Astrocyte of the hippocampus (primary cell): Measurements from ENCODE around the gene GCH1.
A peak's percentile ranks its signal among the peaks of the same experiment; 100 is the strongest.
"Not testable (repeated sequence)": the region's sequence is repeated elsewhere in the genome, so short reads cannot be mapped to it uniquely, and the experiment has no call there.

Experiments used
- DNase-seq: peaks from one replicate; pipeline ENCODE4 v3.0.0; 2011; ENCODE audit warnings: low read depth, low spot score

GCH1 gene

GRCh38 chr14:54908973-54909372, 6.3 kb upstream of the GCH1 start:
- not testable (repeated sequence) for DNase-seq

- DNase-seq = no peak
These were observed 5.6 kb upstream of the GCH1 start for GRCh38 chr14:54908190-54908589.

DNA sequence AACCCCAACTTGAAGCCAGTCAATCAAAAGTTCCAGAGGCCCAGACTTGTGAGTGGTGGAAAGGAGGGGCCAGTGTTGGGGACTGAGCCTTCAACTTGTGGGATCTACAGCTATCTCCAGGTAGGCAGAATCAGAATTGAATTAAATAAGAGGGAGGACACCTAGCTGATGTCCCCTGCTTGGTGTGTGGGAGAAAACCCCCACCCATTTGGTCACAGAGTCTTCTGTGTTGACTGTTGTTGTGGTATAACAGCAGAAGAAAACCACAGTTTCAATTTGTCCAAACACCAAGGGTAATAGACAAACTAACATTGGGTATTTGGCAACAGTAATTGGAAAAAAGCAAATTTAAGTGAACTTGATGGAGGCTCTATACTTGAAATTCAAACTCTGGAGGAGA, 3.4 kb upstream of the GCH1 start:
- DNase-seq = no peak

- peak; percentile 60 for DNase-seq
These were observed 494 bp downstream of the GCH1 start for GRCh38 chr14:54902143-54902520.

GRCh38 chr14:54901380-54902142, 1.1 kb downstream of the GCH1 start:
- no peak for DNase-seq

DNA sequence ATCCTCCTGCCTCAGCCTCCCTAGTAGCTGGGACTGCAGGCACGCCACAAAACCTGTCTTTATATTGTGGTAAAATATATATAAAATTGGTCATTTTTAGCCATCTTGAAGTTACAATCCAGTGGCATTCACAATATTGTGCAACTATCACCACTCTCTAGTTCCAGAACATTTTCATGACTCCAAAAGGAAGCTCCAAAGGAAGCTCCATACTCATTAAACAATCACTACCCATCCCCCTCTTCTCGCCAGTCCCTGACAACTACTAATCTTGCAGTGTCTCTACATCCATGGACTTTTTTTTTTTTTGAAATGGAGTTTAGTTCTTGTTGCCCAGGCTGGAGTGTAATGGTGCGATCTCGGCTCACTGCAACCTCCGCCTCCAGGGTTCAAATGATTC, 3.1 kb downstream of the GCH1 start:
- DNase-seq = no peak

DNA sequence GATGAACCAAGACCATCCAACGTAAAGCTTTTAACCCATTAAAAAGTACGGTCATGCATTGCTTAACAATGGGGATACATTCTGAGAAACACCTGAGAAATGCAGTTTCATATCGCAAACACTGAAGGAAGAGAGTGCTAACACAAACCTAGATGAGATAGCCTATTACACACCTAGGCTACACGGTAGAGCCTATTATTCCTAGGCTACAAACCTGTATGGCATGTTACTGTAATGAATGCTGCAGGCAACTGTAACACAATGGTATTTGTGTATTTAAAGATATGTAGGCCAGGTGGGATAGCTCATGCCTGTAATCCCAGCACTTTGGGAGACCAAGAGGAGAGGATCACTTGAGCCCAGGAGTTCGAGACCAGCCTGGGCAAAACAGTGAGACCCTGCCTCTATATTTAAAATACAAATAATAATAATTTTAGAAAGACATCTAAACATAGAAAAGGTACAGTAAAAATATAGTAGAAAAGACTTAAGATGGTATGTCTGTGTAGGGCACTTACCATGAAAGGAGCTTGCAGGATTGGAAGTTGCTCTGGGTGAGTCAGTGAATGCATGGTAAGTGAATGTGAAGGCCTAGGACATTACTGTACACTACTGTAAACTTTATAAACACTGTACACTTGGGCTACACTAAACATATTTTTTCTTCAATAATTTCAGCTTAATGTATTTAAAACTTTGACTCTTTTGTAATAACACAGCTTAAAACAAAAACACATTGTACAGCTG, 4.6 kb downstream of the GCH1 start:
- DNase-seq = not testable (repeated sequence)

DNA sequence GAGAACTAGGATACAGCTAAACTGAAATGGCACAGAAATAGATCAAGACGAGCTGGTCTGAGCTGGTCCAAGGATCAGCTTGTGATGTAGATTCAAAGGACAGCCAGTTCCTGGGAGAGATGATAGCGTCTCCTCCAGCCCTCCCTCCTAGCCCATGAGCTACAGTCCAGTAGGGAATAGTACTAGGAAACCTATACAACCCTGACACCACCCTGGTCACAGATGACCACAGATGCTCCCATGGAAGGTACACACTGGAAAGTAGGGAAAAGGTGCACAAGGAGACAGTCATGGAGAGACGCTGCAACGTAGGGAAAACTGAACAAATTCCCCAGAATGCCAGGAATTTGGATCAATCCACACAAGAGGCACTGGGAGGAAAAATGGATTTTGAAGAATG, 6.9 kb downstream of the GCH1 start:
- DNase-seq = no peak

DNA sequence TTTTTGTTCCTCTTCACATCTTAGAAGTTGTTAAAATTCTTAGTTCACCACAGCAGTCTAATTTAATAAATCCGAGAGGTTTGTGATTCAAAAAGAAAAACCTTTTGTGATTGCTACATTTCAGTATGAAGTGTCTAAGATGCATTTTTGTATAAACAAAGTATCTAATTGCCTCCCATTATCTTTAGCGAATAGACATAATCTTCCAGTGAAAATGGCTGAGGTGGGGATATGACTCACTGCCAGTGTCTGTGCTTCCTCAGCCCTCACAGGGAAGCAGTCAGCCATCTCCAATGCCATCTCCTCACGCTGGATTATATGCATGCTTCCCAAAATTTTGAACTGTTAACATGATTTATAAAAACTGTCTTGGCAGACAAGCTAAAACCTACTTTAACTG, 7.6 kb downstream of the GCH1 start:
- DNase-seq = no peak

DNA sequence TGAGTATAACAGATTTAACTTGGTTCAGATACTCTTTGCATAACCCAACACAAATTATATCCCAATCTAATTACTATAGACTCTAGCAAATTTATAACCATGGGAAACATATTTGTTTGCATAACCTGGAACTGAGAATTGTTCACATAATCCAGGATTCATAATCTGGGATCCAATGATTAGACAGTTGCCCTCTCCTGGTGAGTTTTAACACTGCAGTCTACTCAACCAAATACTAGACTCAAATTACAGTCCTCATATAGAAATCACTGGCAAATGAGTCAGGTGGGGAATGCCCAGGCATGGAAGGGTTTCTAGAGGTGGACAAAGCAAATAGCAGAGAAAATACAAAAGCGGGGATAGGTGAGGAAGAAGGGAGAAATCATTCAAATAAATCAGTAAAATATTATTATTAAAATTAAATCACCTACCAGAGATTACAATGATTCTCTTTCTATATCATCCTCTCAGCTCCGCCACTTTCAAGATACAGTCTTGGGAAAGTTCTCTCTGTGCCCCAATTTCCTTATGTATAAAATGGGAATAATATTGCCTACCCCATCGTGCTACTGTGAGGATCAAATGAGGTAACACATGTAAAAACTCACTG, 9.4 kb downstream of the GCH1 start:
- peak; percentile 75 for DNase-seq

GRCh38 chr14:54891471-54892245, 11.0 kb downstream of the GCH1 start:
- no peak for DNase-seq

DNA sequence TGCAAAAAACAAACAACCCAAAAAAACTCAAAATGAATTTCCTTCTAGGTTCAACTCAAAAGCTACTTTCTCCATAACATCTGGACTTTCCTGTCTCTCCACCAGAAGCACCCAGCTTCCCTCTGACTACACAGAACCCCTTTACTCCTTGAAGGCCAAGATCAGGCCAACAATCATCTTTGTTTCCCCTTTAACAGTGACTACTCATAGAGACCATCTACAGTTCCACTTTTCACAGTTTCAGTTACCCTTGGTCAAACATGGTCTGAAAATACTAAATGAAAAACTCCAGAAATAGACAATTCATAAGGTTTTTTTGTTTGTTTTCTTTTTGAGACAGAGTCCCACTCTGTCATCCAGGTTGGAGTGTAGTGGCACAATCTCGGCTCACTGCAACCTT, 11.8 kb downstream of the GCH1 start:
- DNase-seq = no peak

DNA sequence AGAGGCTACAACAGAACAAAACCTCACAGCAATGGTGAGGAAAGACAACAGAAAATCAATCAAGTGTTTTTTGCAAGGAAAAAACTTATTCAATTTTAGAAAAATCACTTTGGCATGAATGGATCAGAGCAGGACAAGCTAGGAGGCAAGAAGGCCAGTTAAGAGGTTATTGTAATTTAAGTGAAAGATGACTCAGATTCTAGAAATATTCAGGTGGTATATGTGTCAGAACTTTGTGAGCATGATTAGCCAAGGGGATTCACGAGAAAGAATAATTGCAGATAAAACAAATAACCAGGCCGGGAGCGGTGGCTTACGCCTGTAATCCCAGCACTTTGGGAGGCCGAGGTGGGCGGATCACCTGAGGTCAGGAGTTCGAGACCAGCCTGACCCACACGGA, 12.7 kb downstream of the GCH1 start:
- no peak for DNase-seq

GRCh38 chr14:54882521-54882920, 20.1 kb downstream of the GCH1 start:
- DNase-seq = no peak

- DNase-seq = no peak
These were observed 20.7 kb downstream of the GCH1 start for GRCh38 chr14:54881761-54882401.

DNA sequence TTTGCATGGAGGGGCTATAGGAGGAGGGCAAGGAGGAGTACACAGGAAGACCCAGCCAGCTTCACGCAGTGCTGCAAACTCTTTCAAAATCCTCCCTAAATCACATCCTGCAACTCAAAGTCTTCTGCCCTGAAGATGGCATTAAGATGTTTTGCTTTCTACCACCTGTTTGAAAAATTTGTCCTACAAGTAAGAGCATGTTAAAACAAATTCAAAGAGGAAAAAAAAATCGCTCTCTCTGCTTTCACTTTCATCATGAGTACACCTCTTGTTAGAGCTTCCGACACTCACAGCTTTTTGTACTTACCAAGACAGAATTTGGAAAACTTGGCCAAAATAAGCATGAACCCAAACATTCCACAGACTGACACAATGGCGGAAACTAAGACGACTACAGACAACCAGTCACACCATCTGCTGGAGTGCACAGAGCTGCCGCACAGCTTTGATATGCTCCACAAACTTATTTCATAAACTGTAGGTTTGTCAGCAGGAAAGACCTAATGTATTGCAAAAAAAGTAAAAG, 21.3 kb downstream of the GCH1 start:
- peak; percentile 55 for DNase-seq

DNA sequence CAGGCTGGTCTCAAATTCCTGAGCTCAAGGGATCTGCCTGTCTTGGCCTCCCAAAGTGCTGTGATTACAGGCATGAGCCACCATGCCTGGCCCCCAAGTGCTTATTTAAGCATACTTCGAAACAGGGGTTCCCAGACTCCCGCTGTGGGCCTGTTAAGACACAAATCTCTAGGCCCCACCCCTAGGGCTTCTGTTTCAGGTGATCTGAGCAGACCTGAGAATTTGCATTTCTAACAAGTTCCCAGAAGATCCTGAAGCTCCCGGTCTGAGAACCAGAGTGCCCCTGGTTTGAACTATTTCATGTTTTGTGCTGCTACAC, 25.0 kb downstream of the GCH1 start:
- no peak for DNase-seq

DNA sequence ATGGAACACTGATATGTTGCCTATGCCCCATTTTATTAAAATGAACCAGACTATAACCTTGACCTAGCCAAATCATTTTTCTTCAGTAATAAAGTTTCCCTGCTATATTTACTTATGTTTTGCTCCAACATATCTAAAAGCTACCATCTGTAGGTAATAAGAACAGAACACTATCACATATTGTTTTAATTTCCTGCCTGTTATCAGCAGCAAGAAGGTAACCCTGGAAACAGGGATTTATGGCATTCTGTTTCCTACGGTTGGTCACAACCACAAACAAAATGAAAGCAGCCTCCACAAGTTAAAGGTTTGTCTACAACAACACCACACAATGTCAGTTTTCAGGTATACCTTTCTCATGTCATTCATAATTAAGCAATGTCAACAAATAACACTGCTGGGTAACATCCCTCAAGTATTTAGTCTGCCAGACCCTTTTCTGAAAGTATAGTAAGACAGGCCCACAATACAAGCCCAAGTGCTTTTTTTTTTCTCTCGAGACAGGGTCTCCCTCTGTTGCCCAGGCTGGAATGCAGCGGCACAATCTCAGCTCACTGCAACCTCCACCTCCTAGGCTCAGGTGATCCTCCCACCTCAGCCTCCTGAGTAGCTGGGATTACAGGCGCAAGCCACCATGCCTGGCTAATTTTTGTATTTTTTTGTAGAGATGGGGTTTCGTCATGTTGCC, 25.5 kb downstream of the GCH1 start:
- no peak for DNase-seq

- DNase-seq = not testable (repeated sequence)
These were observed 27.0 kb downstream of the GCH1 start for GRCh38 chr14:54875648-54876047.

DNA sequence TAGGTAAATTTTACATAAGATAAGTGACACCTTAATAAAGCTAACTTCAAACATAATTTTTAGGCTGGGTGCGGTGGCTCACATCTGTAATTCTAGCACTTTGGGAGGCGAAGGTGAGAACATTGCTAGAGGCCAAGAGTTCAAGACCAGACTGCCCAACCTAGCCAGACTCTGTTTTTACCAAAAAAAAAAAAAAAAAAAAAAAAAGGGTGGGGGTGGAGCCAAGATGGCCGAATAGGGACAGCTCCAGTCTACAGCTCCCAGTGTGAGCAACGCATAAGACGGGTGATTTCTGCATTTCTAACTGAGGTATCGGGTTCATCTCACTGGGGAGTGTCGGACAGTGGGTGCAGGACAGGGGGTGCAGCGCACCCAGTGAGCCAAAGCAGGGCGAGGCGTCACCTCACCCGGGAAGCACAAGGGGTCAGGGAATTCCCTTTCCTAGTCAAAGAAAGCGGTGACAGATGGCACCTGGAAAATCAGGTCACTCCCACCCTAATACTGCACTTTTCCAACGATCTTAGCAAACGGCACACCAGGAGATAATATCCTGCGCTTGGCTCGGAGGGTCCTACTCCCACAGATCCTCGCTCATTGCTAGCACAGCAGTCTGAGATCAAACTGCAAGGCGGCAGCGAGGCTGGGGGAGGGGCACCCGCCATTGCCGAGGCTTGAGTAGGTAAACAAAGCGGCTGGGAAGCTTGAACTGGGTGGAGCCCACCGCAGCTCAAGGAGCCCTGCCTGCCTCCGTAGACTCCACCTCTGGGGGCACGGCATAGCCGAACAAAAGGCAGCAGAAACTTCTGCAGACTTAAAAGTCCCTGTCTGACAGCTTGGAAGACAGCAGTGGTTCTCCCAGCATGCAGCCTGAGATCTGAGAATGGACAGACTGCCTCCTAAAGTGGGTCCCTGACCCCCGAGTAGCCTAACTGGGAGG, 32.2 kb downstream of the GCH1 start:
- DNase-seq = not testable (repeated sequence)
